ENCODE results near the gene DIP2C. TPM values are rescaled to one million over a fixed set of nuclear protein-coding genes. Genes with fewer than 3 reads are reported as not detected.
"Not testable (repeated sequence)": the region's sequence is repeated elsewhere in the genome, so short reads cannot be mapped to it uniquely, and the experiment has no call there.

DIP2C gene
- total RNA-seq, 3 donors from 2014 or later = 17.1 to 48.2 (median 20.3) TPM

DNA sequence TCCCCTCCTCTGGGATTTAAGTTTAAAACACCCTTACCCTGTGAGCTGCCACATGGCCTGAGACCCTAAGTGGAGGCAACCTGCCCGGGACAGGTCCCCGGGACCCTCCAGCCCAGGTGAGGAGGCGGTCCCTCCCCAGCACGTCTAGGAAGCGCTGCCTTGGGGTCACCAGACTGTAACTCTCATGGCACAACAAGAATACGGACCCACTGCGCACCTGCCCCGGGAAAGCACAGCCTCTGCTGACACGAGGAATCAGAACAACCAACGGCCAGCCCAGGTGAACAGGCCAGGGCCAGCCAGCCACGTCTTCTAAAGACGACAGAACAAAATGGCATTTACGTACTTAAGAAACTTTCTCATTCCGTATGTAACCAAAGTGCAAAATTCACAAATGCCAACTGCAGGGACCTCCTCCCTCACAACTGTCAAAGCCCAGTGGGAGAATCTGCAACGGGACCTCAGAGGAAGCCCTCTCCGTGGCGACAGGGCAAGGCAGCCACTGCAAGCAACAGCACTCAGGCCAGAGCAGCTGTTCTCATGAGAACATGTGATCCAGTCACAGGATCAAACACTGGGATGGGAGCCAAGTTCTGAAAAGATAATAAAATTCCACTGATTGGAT lies 208.4 kb downstream of the DIP2C start:
- Histone ChIP-seq H3K4me3 (no peak overlapping the region), H3K9me3 (no peaks in the 10 kb centered on the region), H3K27me3 (no peaks in the 10 kb centered on the region), H3K27ac (no peak overlapping the region), H3K36me3 (no peaks in the 10 kb centered on the region), H3K4me1 (no peaks in the 10 kb centered on the region)
- no peak for TF ChIP-seq CTCF (IDR thresholded peaks at IDR 0.05)
- TF ChIP-seq POLR2A (IDR thresholded peaks at IDR 0.05) = no peak
- no peak for TF ChIP-seq POLR2AphosphoS5 (IDR thresholded peaks at IDR 0.05)
- intact Hi-C loops (cut with DNase I; ENCODE audit: low total_unique reads) = no loop called here
- DNase-seq (ENCODE audit: low spot score in 2 of 2) = no peak

GRCh38 chr10:480498-480927 lies 209.0 kb downstream of the DIP2C start:
- Histone ChIP-seq H3K36me3 (no peaks in the 10 kb centered on the region), H3K27ac (no peak overlapping the region), H3K4me3 (no peak overlapping the region), H3K27me3 (no peaks in the 10 kb centered on the region), H3K4me1 (no peaks in the 10 kb centered on the region), H3K9me3 (no peaks in the 10 kb centered on the region)
- no peak for DNase-seq (ENCODE audit: low spot score in 2 of 2)
- intact Hi-C loops (cut with DNase I; ENCODE audit: low total_unique reads) = no loop called here
- TF ChIP-seq POLR2A (IDR thresholded peaks at IDR 0.05) (no peak), CTCF (IDR thresholded peaks at IDR 0.05) (no peak), POLR2AphosphoS5 (IDR thresholded peaks at IDR 0.05) (no peak)

GRCh38 chr10:479706-480497 lies 209.6 kb downstream of the DIP2C start:
- H3K36me3 ChIP-seq; H3K9me3 ChIP-seq; H3K4me1 ChIP-seq; H3K4me3 ChIP-seq; DNase-seq (ENCODE audit: low spot score in 2 of 2); H3K27ac ChIP-seq; intact Hi-C loops (cut with DNase I; ENCODE audit: low total_unique reads); H3K27me3 ChIP-seq: not testable (repeated sequence)

GRCh38 chr10:478471-479245 lies 210.8 kb downstream of the DIP2C start:
- H3K9me3 ChIP-seq = no peaks in the 10 kb centered on the region
- H3K4me3 ChIP-seq = no peak overlapping the region
- intact Hi-C loops (cut with DNase I; ENCODE audit: low total_unique reads) = no loop called here
- H3K36me3 ChIP-seq = no peaks in the 10 kb centered on the region
- no peak overlapping the region for H3K27ac ChIP-seq
- TF ChIP-seq CTCF (IDR thresholded peaks at IDR 0.05) (no peak), POLR2AphosphoS5 (IDR thresholded peaks at IDR 0.05) (no peak), POLR2A (IDR thresholded peaks at IDR 0.05) (no peak)
- no peaks in the 10 kb centered on the region for H3K27me3 ChIP-seq
- DNase-seq (ENCODE audit: low spot score in 2 of 2) = no peak
- no peaks in the 10 kb centered on the region for H3K4me1 ChIP-seq

- Histone ChIP-seq H3K36me3 (no peaks in the 10 kb centered on the region), H3K27ac (no peak overlapping the region), H3K4me3 (no peak overlapping the region), H3K9me3 (no peaks in the 10 kb centered on the region), H3K27me3 (no peaks in the 10 kb centered on the region), H3K4me1 (no peaks in the 10 kb centered on the region)
- no peak for TF ChIP-seq POLR2AphosphoS5 (IDR thresholded peaks at IDR 0.05)
- no peak for TF ChIP-seq CTCF (IDR thresholded peaks at IDR 0.05)
- TF ChIP-seq POLR2A (IDR thresholded peaks at IDR 0.05) = no peak
- DNase-seq (ENCODE audit: low spot score in 2 of 2) = no peak
- intact Hi-C loops (cut with DNase I; ENCODE audit: low total_unique reads) = no loop called here
Measured at GRCh38 chr10:477620-478019, 211.8 kb downstream of the DIP2C start.
